ENCODE results near the gene PEF1. TPM values are rescaled to one million over a fixed set of nuclear protein-coding genes. Genes with fewer than 3 reads are reported as not detected.
A peak's percentile ranks its signal among the peaks of the same experiment; 100 is the strongest.

The PEF1 gene, protein sequence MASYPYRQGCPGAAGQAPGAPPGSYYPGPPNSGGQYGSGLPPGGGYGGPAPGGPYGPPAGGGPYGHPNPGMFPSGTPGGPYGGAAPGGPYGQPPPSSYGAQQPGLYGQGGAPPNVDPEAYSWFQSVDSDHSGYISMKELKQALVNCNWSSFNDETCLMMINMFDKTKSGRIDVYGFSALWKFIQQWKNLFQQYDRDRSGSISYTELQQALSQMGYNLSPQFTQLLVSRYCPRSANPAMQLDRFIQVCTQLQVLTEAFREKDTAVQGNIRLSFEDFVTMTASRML
- total RNA-seq: 69.9 TPM
- long read RNA-seq, transcript PEF1-201 (5 exons, 1,629 nt): major isoform, 116 of 133 reads
- long read RNA-seq, partial matches to known transcripts: 8 of 133 reads
- long read RNA-seq, other reads (novel, unspliced or antisense): 6 of 133 reads

DNA sequence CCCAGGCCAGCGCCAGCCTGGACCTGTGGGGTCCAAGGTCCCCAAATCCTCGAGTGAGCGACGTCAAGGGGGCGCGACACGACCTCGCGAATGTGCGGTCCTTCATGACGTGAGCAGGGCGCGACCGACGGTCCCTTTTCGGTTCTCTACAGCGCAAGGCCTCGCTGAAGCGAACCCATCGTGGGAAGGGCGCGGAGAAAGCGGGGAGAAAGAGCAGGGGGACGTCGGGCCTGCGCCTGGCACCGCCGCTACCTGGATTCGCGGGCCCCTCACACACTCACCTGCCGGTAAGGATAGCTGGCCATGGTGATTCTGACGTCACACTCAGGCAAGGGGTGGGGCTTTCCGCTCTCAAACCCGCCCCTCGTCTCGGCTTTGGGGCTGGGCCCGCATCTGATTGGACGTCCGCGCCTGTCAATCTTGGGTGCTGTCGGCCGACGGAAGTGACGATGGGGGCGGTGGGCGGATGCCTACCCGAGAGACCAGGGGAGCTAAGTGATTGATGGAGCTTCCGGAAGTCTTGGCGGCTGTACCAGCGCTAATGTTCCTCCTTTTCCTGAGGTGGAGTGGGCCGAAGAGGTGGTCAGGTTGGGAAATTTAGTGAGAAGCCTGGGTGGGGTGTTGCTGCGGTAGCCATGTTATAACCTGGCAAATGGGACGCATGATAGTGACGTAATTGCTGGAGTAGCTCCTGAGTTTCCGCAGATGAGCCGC, at the start of gene PEF1:
PEF1 (minus strand) TSS at position 317 of the 714 bp plus-strand sequence; CDS start at position 305, 12 bp downstream.
- H3K9me3 ChIP-seq: no peaks in the 10 kb centered on the region
- H3K4me1 ChIP-seq: peaks cover 45% of the 10 kb centered on the region
- peak; percentile 100 for DNase-seq
- TF ChIP-seq, protein P1, sequence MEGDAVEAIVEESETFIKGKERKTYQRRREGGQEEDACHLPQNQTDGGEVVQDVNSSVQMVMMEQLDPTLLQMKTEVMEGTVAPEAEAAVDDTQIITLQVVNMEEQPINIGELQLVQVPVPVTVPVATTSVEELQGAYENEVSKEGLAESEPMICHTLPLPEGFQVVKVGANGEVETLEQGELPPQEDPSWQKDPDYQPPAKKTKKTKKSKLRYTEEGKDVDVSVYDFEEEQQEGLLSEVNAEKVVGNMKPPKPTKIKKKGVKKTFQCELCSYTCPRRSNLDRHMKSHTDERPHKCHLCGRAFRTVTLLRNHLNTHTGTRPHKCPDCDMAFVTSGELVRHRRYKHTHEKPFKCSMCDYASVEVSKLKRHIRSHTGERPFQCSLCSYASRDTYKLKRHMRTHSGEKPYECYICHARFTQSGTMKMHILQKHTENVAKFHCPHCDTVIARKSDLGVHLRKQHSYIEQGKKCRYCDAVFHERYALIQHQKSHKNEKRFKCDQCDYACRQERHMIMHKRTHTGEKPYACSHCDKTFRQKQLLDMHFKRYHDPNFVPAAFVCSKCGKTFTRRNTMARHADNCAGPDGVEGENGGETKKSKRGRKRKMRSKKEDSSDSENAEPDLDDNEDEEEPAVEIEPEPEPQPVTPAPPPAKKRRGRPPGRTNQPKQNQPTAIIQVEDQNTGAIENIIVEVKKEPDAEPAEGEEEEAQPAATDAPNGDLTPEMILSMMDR (IDR thresholded peaks at IDR 0.05): no peak
- H3K4me3 ChIP-seq: peak within 1 kb of the TSS; percentile 97
- H3K27me3 ChIP-seq: no peaks in the 10 kb centered on the region
- ATAC-seq: peak; percentile 96
- intact Hi-C loops (cut with DNase I): no loop called here
- no peaks in the 10 kb centered on the region for H3K36me3 ChIP-seq
- peak within 1 kb of the TSS; percentile 100 for H3K27ac ChIP-seq

DNA sequence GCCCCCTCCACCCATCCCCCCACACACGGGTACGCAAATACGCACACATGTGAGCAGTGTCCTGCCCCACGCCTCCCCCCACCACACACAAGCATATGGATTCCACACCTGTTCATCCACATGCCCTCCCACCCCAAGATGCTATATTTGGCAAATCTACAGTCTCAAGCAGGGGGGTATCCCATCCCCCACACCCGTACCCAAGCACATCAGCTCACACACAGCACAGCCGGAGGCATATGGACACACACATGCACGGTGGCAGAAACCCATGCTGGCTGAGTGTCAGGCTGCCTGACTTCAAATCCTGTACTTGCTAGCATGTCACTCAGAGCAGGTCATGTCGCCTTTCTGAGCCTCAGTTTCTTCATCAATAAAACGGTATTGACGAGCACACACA, 48.6 kb upstream of the PEF1 start:
- Histone ChIP-seq H3K4me1 (no peaks in the 10 kb centered on the region), H3K36me3 (no peaks in the 10 kb centered on the region), H3K27ac (no peak overlapping the region), H3K4me3 (no peak overlapping the region), H3K9me3 (no peaks in the 10 kb centered on the region), H3K27me3 (no peaks in the 10 kb centered on the region)
- no peak for DNase-seq
- TF ChIP-seq, protein P1 (IDR thresholded peaks at IDR 0.05): no peak
- ATAC-seq: no peak
- intact Hi-C loops (cut with DNase I): no loop called here

DNA sequence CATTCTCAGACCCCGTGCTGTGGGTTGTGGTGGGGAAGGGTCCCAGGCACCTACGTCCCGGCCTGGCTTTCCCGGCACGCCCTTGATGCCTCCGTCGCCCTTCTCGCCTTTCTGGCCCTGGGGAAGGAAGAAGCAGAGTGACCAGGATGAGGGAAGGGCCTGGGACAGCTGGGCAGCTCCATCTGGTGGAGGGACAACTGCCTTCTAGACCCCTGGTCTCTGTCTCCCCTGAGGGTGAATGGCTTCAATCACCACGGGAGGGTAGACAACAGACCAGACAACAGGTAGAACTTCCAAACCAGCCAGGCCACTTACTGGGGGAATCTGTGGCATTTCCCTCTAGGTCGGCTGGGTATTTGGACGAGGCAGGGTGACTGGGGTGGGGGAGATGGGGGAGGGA, 47.3 kb upstream of the PEF1 start:
- H3K36me3 ChIP-seq: no peaks in the 10 kb centered on the region
- H3K4me3 ChIP-seq: no peak overlapping the region
- intact Hi-C loops (cut with DNase I): no loop called here
- TF ChIP-seq, protein P1 (IDR thresholded peaks at IDR 0.05): no peak
- DNase-seq (no peak), ATAC-seq (no peak)
- H3K9me3 ChIP-seq: no peaks in the 10 kb centered on the region
- no peak overlapping the region for H3K27ac ChIP-seq
- no peaks in the 10 kb centered on the region for H3K4me1 ChIP-seq
- H3K27me3 ChIP-seq: no peaks in the 10 kb centered on the region

DNA sequence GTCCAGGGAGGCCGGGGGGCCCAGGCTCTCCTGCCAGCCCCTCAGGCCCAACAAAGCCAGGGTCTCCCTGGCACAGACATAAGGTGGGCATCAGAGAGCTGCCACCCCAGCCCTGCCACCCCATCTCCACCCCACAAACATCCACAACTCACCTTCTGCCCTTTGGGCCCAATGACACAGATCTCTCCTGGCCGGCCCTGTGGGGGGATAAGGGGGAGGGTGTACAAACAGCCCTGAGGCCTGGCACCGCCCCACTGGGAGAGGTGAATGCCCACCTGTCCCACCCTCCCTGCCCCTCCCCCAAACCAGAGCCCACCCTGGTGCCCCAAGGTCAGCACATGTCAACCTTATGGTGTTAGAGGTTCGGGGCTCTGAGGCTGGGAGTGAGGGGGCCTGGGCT, 46.8 kb upstream of the PEF1 start:
- H3K27me3 ChIP-seq: no peaks in the 10 kb centered on the region
- ATAC-seq (no peak), DNase-seq (no peak)
- H3K27ac ChIP-seq: no peak overlapping the region
- no peak overlapping the region for H3K4me3 ChIP-seq
- TF ChIP-seq, protein P1 (IDR thresholded peaks at IDR 0.05): no peak
- no peaks in the 10 kb centered on the region for H3K36me3 ChIP-seq
- H3K4me1 ChIP-seq: no peaks in the 10 kb centered on the region
- H3K9me3 ChIP-seq: no peaks in the 10 kb centered on the region
- intact Hi-C loops (cut with DNase I): no loop called here

DNA sequence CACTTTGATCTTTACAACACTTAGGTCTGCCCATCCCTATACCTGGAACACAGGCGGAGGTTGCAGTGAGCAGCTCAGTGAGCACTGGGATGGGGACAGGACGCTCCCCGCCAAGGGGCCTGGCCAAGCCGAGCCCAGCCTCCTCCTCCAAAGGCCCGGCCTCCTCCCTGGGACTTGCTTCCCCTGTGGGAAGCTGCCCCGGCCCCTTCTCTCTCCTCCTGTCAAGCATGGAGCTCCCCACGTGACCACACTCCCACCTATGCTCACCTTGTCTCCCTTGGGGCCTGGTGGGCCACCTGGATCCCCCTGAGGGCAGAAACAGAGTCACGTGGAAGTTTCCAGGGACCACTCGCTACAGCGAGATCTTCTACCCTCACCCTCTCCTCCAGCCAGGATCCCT, 46.2 kb upstream of the PEF1 start:
- intact Hi-C loops (cut with DNase I): no loop called here
- TF ChIP-seq, protein P1 (IDR thresholded peaks at IDR 0.05): no peak
- no peak for ATAC-seq

More for the DNA sequence above, 46.2 kb upstream of the PEF1 start:
- no peaks in the 10 kb centered on the region for H3K36me3 ChIP-seq
- peaks cover under 1% of the 10 kb centered on the region for H3K27me3 ChIP-seq
- H3K9me3 ChIP-seq: no peaks in the 10 kb centered on the region
- H3K27ac ChIP-seq: no peak overlapping the region
- H3K4me1 ChIP-seq: no peaks in the 10 kb centered on the region
- no peak for DNase-seq
- no peak overlapping the region for H3K4me3 ChIP-seq
